K562 (cell line): ENCODE data around the gene DHX35. TPM values are rescaled to one million over a fixed set of nuclear protein-coding genes. Genes with fewer than 3 reads are reported as not detected.

ENCODE experiments used
- ARID1B ChIP-seq: fragments of 450-650 bp; IDR thresholded peaks from 2 replicates; pipeline ENCODE4 v1.6.1; 2016; ENCODE audit warnings: antibody characterized with exemption, mild to moderate bottlenecking, inconsistent platforms
- BMI1 ChIP-seq: fragments of 150-350 bp; IDR thresholded peaks from 2 replicates; pipeline ENCODE4 v1.6.1; 2014; ENCODE audit warnings: low read length
- CCNT2 ChIP-seq: IDR thresholded peaks from 2 replicates; pipeline ENCODE4 v1.6.1; 2011; ENCODE audit warnings: borderline replicate concordance, low read depth, mild to moderate bottlenecking, moderate library complexity, mixed read lengths, low read length; ENCODE audit not compliant: insufficient read length; ENCODE audit errors: extremely low read depth
- CHAMP1 ChIP-seq: fragments of 450-650 bp; IDR thresholded peaks from 2 replicates; pipeline ENCODE4 v1.6.1; 2016; ENCODE audit warnings: mild to moderate bottlenecking
- CREBBP ChIP-seq: IDR thresholded peaks from one replicate; pipeline ENCODE4 v1.6.1; 2012; ENCODE audit warnings: low read depth, mild to moderate bottlenecking, control low read depth, inconsistent platforms, low read length
- FOXJ2 ChIP-seq: fragments of 200-800 bp; sonication (Bioruptor generic); IDR thresholded peaks from 2 replicates; pipeline ENCODE4 v1.6.1; 2016; ENCODE audit warnings: missing genetic modification characterization, missing compliant biosample characterization
- IRF9 ChIP-seq: fragments of 450-650 bp; IDR thresholded peaks from 2 replicates; pipeline ENCODE4 v1.6.1; 2016; ENCODE audit warnings: missing biosample characterization, missing genetic modification characterization
- MXD1 ChIP-seq: fragments of 250-450 bp; sonication (Bioruptor Pico); IDR thresholded peaks from 2 replicates; pipeline ENCODE4 v1.8.0; 2021; ENCODE audit warnings: borderline replicate concordance, mild to moderate bottlenecking, moderate library complexity; ENCODE audit not compliant: poor library complexity, severe bottlenecking
- PRDM10 ChIP-seq: fragments of 450-650 bp; IDR thresholded peaks from 2 replicates; pipeline ENCODE4 v1.6.1; 2018; ENCODE audit not compliant: partially characterized antibody
- PRMT5 ChIP-seq: sonication (generic); formaldehyde crosslinking; IDR thresholded peaks from 2 replicates; pipeline ENCODE4 v1.5.0; 2020; ENCODE audit warnings: missing genetic modification reagents
- RBBP5 ChIP-seq: fragments of 200-600 bp; sonication (generic); IDR thresholded peaks from 2 replicates; pipeline ENCODE4 v1.6.1; 2012; ENCODE audit warnings: borderline replicate concordance, mild to moderate bottlenecking, low read length, control low read depth, inconsistent platforms; ENCODE audit not compliant: insufficient read depth, poor library complexity, severe bottlenecking
- SAFB2 ChIP-seq: fragments of 200-400 bp; formaldehyde crosslinking; IDR thresholded peaks from 2 replicates; pipeline ENCODE4 v1.6.1; 2018; ENCODE audit warnings: borderline replicate concordance, low read length, low read depth, moderate library complexity; ENCODE audit not compliant: severe bottlenecking
- ZEB2 ChIP-seq: fragments of 450-650 bp; IDR thresholded peaks from 2 replicates; pipeline ENCODE4 v1.6.1; 2016
- ZNF143 ChIP-seq: sonication (generic); formaldehyde crosslinking; IDR thresholded peaks from 2 replicates; pipeline ENCODE4 v1.9.0; 2022; ENCODE audit warnings: mild to moderate bottlenecking, missing genetic modification reagents
- ZNF174 ChIP-seq: fragments of 250-450 bp; sonication (Bioruptor Pico); IDR thresholded peaks from 2 replicates; pipeline ENCODE4 v1.4.0; 2020; ENCODE audit warnings: mild to moderate bottlenecking
- ZNF354B ChIP-seq: fragments of 250-450 bp; sonication (Bioruptor Pico); IDR thresholded peaks from 2 replicates; pipeline ENCODE4 v1.4.0; 2020
- ZNF512 ChIP-seq: IDR thresholded peaks from 2 replicates; pipeline ENCODE4 v1.6.1; 2016; ENCODE audit warnings: missing genetic modification characterization, missing compliant biosample characterization
- ZNF766 ChIP-seq: fragments of 200-800 bp; sonication (Bioruptor generic); conservative IDR thresholded peaks from 2 replicates; pipeline ENCODE4 v1.6.1; 2016; ENCODE audit warnings: missing genetic modification characterization, missing compliant biosample characterization
- polyA plus RNA-seq, 8 experiments: library from polyadenylated mRNA; depleted of rRNA in 4 of 8; stranded (reverse) in 5 of 8; unstranded in 3 of 8; fragments of >200 nt; fragmentation: Nextera tagmentation in 2 of 8; fragmentation: Illumina TruSeq in 1 of 8; extraction: Ambion mirVana in 2 of 8; extraction: Trizol in 1 of 8; gene quantifications; 2 replicates each; pipeline versions ENCODE4 v1.2.1 to v1.2.3, GENCODE V29; 2011 to 2014; ENCODE audit warnings: inconsistent platforms in 1 of 8, missing spikeins in 1 of 8
- total RNA-seq, 7 experiments: library from RNA; depleted of rRNA in 6 of 7; stranded (reverse); fragments of >200 nt in 6 of 7; fragmentation: Illumina TruSeq in 2 of 7; extraction: Trizol in 2 of 7; gene quantifications; 2 replicates each; pipeline versions ENCODE4 v1.2.1 to v1.2.3, GENCODE V29; 2011 to 2021; ENCODE audit warnings: low replicate concordance in 1 of 7

The DHX35 gene
- total and polyA plus RNA-seq, 9 of the 15 experiments (the other 6 are each of a cell fraction or from before 2014, with no cell fraction given) = 6.5 to 25.6 (median 16.9) TPM

- no peak for TF ChIP-seq ZNF174 (CRISPR knock-in tag)
- no peak for TF ChIP-seq MXD1 (CRISPR knock-in tag)
- TF ChIP-seq ZNF766 = peak; percentile 95
- no peak for TF ChIP-seq PRDM10
- TF ChIP-seq SAFB2 = no peak
- peak; percentile 99 for TF ChIP-seq ARID1B
- TF ChIP-seq FOXJ2 = no peak
- no peak for TF ChIP-seq IRF9 (tag)
- no peak for TF ChIP-seq CREBBP
- no peak for TF ChIP-seq BMI1
- peak; percentile 96 for TF ChIP-seq CCNT2
- TF ChIP-seq ZNF512 (tag) = no peak
- no peak for TF ChIP-seq RBBP5
- TF ChIP-seq ZNF354B = peak; percentile 40; the same call in 1 of the 2 replicates
- peak; percentile 98 for TF ChIP-seq ZEB2
- TF ChIP-seq CHAMP1 = peak; percentile 94
- TF ChIP-seq PRMT5 = no peak
- TF ChIP-seq ZNF143 (CRISPR knock-in tag) = no peak
Measured at GRCh38 chr20:38947931-38948362, 14.2 kb upstream of the DHX35 start (continued).
